Posterior vena cava (tissue), 2 donors: Measurements from ENCODE around the gene MT1F. TPM values are rescaled to one million over a fixed set of nuclear protein-coding genes. Genes with fewer than 3 reads are reported as not detected.
A peak's percentile ranks its signal among the peaks of the same experiment; 100 is the strongest.

Source experiments
- DNase-seq: peaks from one replicate; pipeline ENCODE4 v3.0.0-alpha.2; 2020; ENCODE audit warnings: low spot score
- intact Hi-C, 2 donors: fragments of 100-400 bp; cut with DNase I; formaldehyde crosslinking; loops; one replicate each; pipeline versions ENCODE4 v1.14.1 to v1.14.2; 2022 to 2023
- total RNA-seq, 2 donors: library from RNA; stranded (reverse); fragmentation: NEBNext Ultra II Directional; extraction: Animal tissue kit (Norgen Biotek cat#: 25700); gene quantifications; one replicate each; pipeline ENCODE4 v1.2.1, GENCODE V29; 2021
- donor health status: DM: yes; HTN: yes; CAD: no.
- donor health status: DM: yes; HTN: yes; CAD: no.

Gene MT1F
- total RNA-seq, 2 donors from 2014 or later, result 9.1 to 10.6 TPM

GRCh38 chr16:56683424-56684172 is 25.8 kb downstream of the MT1F start:
- intact Hi-C loops, result no loop called here
- DNase-seq, result peak; percentile 70

DNA sequence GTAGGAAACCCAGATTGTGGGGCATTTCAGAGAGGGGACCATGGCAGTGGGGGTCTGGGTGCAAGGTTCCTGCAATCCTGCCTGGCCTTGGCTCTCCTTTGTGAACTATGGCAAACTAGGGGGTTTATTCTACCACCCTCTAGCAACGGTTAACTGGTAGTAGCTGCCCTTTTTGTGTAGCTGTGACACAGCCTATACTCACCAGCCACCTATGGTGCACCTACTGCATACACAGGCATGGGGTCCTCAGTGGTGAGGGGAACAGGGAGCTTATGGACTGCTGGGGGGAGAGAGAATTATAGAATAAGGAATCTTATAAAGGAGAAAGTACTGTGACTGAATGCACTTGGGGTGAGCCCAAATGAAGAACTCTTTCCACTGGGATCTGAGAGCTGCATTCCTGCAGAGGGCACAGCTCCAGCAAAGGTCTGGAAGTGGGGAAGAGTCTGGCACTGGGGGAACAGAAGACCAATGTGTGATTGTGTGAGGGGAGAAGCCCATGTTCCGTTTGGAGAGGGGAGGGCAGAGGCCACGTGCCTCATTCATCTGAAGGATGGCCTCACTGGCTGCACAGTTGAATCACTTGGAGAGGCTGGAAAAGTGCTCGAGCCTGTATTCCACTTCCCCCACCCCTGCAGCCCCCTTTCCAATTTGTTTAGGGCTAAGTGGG is 26.6 kb downstream of the MT1F start:
- intact Hi-C loops, result no loop called here
- DNase-seq, result peak; percentile 75

- peak; percentile 57 for DNase-seq
- intact Hi-C loops, result no loop called here
Observed at GRCh38 chr16:56684926-56685590, 27.3 kb downstream of the MT1F start.

GRCh38 chr16:56686758-56687157 is 29.0 kb downstream of the MT1F start:
- DNase-seq, result peak; percentile 5
- intact Hi-C loops, result no loop called here

DNA sequence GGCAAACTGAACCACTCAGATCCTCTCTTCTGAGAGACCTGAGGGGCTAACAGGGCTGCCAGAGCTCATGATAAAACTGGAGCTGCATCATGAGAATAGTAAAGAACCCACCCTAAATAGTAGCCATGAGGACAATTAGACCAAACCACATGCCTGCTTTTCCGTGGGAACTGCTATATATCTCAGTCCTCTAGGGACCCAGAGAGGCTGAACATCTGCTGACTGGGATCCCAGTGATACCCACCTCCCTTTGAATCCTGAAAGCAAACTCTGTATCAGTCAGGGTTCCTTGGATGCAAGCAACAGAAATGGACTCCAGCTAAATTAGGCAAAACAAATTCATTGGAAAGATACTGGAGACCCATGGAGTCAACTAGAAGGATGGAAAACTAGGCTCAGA is 31.0 kb downstream of the MT1F start:
- intact Hi-C loops, result no loop called here
- peak; percentile 20 for DNase-seq

- peak; percentile 50 for DNase-seq
- intact Hi-C loops, result no loop called here
Observed at GRCh38 chr16:56689171-56689570, 31.4 kb downstream of the MT1F start.

DNA sequence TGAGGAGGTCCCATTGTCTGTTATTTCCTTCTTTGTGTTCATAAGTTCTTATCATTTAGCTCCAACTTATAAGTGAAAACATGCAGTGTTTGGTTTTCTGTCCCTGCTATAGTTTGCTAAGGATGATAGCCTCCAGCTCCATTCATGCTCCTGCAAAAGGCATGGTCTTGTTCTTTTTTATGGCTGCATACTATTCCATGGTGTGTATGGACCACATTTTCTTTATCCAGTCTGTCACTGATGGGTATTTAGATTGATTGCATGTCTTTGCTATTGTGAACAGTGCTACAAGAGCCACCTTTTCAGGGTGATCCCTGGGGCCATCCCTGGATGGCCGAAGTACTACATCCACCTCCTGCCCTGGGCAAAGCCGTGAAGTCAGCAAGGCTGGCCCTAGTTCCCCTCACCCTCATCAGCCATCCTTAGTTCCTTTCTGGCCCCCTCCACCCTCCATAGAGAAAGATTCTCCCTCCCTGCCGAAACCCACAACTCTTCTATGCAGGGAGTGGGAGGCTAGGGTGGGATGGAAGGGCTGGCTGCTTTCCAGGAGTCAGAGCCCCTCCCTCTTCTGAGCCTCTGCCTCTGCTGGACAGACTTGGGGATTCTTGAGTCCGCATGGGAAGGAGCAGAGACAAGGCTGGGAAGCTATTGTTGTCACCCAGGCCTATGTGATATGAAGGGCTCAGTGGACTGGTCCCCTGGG is 32.8 kb downstream of the MT1F start:
- peak; percentile 40 for DNase-seq
- intact Hi-C loops, result loop anchor here in 1 of 2 donors (10.0 kb wide), 1 partner anchor 106 kb away; the partner anchor contains the start of gene MT3

- intact Hi-C loops, result loop anchor here in 1 of 2 donors (10.0 kb wide), 1 partner anchor 107 kb away; the partner anchor contains the start of gene MT3
Observed at GRCh38 chr16:56691885-56692284, 34.1 kb downstream of the MT1F start.

DNA sequence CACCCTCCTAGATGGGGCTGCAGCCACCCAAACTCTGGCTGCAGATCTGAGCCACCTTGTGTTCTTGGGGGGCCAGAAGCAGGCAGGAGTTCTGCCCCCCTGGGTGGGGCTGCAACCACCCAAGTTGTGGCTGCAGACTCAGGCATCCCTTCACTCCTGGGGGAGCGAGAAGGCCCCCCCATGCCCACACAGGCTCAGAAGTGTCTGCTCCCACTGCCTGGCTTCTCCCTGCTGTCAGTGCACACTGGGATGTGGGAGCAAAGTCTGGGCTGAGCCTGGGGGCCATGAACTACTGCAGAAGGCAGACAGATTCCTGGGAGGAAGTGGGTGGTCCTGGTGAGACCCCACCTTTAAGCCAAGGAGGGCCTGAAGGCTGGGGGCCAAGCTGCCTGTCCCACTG is 37.5 kb downstream of the MT1F start:
- DNase-seq, result no peak
- intact Hi-C loops, result loop anchor here in 1 of 2 donors (10.0 kb wide), 1 partner anchor 110 kb away; the partner anchor contains the start of gene MT3

More at GRCh38 chr16:56691885-56692284, 34.1 kb downstream of the MT1F start:
- DNase-seq, result peak; percentile 48

- intact Hi-C loops, result loop anchor here in 1 of 2 donors (10.0 kb wide), 1 partner anchor 113 kb away; the partner anchor contains the start of gene MT3
- DNase-seq, result peak; percentile 62
Observed at GRCh38 chr16:56697456-56698155, 39.8 kb downstream of the MT1F start.

GRCh38 chr16:56700195-56700594 is 42.4 kb downstream of the MT1F start:
- no peak for DNase-seq
- intact Hi-C loops, result loop anchor here in 1 of 2 donors (5.0 kb wide), 1 partner anchor 178 kb away; the partner anchor contains the start of gene BBS2

DNA sequence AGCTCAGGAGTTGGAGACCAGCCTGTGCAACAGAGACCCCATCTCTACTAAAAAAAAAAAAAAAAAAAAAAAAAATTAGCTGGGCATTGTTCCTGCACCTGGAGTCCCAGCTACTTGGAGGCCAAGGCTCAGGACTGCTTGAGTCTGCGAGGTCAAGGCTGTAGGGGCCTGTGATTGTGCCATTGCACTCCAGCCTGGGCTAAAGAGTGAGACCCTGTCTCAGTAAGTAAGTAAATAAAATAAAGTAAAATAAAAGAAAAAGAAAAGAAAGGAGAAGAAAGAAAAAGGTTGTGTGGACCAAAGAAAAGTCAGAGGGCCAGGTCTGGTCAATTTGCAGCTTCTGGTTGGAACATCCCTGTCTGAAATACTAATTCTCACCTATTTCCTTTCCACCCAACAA is 42.9 kb downstream of the MT1F start:
- intact Hi-C loops, result loop anchor here in 1 of 2 donors (5.0 kb wide), 1 partner anchor 178 kb away; the partner anchor contains the start of gene BBS2
- no peak for DNase-seq

DNA sequence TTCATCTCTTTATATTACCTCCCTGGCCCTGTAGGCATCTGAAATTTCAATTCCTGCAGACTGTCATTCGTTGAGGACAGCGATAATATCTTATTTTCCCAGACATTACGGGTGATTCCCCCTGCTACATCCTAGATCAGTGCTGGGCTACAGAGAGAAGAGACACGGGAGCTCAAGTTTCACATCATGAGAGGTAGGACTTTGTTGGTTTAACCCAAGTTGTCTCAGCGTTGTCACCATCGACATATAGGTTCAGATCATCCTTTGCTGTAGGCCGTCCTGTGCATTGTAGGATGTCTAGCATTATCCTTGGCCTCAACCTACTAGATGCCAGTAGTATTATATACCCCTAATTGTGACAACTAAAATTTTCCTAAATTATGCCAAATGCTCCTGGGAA is 43.8 kb downstream of the MT1F start:
- intact Hi-C loops, result loop anchor here in 1 of 2 donors (5.0 kb wide), 1 partner anchor 179 kb away; the partner anchor contains the start of gene BBS2

DNA sequence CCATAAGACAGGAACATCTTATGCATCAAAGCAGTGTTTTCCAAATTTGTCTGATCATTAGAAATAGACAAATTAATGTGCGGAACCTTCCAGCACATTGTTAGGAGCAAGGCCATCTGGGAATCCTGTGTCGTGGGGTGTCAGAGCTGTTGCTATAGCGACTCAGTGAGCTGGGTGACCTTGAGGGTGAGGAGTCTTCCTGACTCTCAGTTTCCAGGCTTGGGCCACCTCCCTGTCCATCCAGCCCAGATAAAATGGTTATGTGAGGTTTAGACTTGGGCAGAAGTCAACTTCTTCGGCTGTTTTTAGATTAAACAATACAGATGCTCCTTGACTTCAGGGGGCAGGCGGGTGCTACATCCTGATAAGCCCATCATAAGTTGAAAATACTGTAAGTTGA is 45.1 kb downstream of the MT1F start:
- intact Hi-C loops, result loop anchor here in 1 of 2 donors (2.0 to 5.0 kb wide), 2 partner anchors 126 to 181 kb away; partner anchors contain the start of gene BBS2
- no peak for DNase-seq

More for the DNA sequence above, 43.8 kb downstream of the MT1F start:
- DNase-seq, result no peak
